Posterior vena cava (tissue), 2 donors: Measurements from ENCODE around the gene FOXL1. TPM values are rescaled to one million over a fixed set of nuclear protein-coding genes. Genes with fewer than 3 reads are reported as not detected.
"Not testable (repeated sequence)": the region's sequence is repeated elsewhere in the genome, so short reads cannot be mapped to it uniquely, and the experiment has no call there.

Source experiments
- DNase-seq: peaks from one replicate; pipeline ENCODE4 v3.0.0-alpha.2; 2020; ENCODE audit warnings: low spot score
- intact Hi-C, 2 donors: fragments of 100-400 bp; cut with DNase I; formaldehyde crosslinking; loops; one replicate each; pipeline versions ENCODE4 v1.14.1 to v1.14.2; 2022 to 2023
- total RNA-seq, 2 donors: library from RNA; stranded (reverse); fragmentation: NEBNext Ultra II Directional; extraction: Animal tissue kit (Norgen Biotek cat#: 25700); gene quantifications; one replicate each; pipeline ENCODE4 v1.2.1, GENCODE V29; 2021
- donor health status: DM: yes; HTN: yes; CAD: no.
- donor health status: DM: yes; HTN: yes; CAD: no.

Gene FOXL1
- total RNA-seq, 2 donors from 2014 or later = 7.5 to 8.9 TPM

GRCh38 chr16:86575754-86576557, 2.4 kb upstream of the FOXL1 start:
- intact Hi-C loops = loop anchor here in 1 of 2 donors (5.0 kb wide), 1 partner anchor 96 kb away; no protein-coding TSS in a partner anchor
- DNase-seq = peak; percentile 96

- intact Hi-C loops = loop anchor here in 1 of 2 donors (5.0 kb wide), 1 partner anchor 96 kb away; no protein-coding TSS in a partner anchor
- peak; percentile 76 for DNase-seq
Observed at GRCh38 chr16:86576591-86577313, 1.6 kb upstream of the FOXL1 start.

DNA sequence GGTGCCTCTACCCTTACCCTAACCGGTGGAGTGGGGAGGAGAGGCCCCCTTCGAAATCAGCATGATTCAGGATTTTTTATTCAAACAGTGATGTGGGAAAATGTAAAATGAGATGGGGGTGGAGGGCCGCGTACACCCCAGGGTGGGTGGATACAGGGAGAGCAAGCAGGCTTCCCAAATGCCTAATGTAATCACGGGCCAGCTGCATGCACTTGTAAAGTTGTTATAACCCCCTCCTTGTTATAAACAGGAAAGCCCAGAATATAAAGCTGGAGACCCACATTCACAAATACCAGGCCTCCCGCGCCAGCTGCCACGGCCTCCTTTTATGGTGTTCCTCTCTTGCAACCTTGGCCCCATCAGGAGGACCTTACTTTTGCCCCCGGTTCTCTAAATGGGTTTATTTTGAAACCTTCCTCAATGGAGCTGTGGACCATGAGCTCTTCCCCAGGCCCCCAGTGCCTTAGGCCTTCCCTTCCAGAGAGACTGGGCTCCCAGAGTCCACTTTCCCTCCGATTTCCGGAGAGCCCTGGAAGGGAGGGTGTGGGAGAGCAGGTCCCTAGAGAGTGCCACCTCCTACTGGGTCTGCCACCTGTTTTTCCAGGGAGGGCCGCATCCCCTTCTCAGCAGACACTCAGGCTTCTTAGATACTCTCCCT, 906 bp upstream of the FOXL1 start:
- DNase-seq = peak; percentile 69
- intact Hi-C loops = loop anchor here in 1 of 2 donors (5.0 kb wide), 1 partner anchor 95 kb away; no protein-coding TSS in a partner anchor

GRCh38 chr16:86578611-86579267, 390 bp downstream of the FOXL1 start:
- DNase-seq = peak; percentile 85
- intact Hi-C loops = loop anchor here in 1 of 2 donors (5.0 kb wide), 1 partner anchor 94 kb away; no protein-coding TSS in a partner anchor

DNA sequence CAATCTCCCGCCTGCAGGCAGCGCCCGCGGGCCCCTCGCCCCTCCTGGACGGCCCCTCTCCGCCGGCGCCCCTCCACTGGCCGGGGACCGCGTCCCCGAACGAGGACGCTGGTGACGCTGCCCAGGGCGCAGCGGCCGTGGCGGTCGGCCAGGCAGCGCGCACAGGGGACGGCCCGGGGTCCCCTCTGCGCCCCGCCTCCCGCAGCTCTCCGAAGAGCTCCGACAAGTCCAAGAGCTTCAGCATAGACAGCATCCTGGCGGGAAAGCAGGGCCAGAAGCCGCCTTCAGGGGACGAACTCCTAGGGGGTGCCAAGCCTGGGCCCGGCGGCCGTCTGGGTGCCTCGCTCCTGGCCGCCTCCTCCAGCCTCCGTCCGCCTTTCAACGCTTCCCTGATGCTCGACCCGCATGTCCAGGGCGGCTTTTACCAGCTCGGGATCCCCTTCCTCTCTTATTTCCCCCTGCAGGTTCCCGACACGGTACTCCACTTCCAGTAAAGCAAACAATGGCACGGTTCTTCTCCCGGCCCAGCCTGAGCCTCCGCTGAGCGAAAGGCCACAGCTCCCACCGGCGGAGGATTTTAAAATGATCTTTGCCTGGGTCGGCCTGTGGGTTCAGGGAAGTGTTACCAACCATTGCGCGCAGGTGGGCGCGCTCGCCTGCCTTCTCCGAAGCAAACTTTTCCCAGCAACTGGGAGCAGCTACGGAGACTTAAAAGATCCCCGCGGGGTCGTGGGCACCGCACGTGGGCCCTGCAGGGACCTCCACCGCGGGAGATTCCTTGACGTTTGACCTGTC, 1.1 kb downstream of the FOXL1 start:
- DNase-seq = peak; percentile 69
- intact Hi-C loops = loop anchor here (5.0 to 10.0 kb wide), 3 partner anchors 93 to 805 kb away; partner anchors contain the start of gene FBXO31 (in 1 of the 2)

GRCh38 chr16:86580063-86580790, 1.9 kb downstream of the FOXL1 start:
- DNase-seq = peak; percentile 75
- intact Hi-C loops = loop anchor here (5.0 to 10.0 kb wide), 2 partner anchors 102 to 805 kb away; partner anchors contain the start of gene FBXO31 (in 1 of the 2)

- intact Hi-C loops = loop anchor here (5.0 to 10.0 kb wide), 2 partner anchors 102 to 804 kb away; partner anchors contain the start of gene FBXO31 (in 1 of the 2)
- DNase-seq = peak; percentile 51
Observed at GRCh38 chr16:86580791-86581170, 2.4 kb downstream of the FOXL1 start.

DNA sequence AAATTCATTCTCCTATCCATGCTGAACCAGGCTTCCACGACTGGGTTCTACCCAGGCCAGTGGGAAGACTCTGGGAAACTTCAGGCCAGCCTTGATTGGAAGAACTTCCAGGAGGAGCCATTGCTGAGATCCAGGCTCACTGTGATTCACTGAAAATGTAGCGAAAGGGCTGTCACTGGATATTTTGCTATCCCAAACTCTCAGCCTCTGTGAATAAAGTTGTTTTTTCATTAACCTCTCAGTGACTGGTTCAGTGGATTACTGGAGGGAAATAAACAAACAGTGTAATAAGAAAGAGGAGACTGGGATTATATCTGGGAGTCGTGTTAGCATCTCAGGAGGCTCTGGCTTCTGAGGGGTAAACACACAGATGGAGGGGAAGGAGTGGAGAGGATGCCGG, 3.1 kb downstream of the FOXL1 start:
- intact Hi-C loops = loop anchor here (5.0 to 10.0 kb wide), 2 partner anchors 101 to 803 kb away; partner anchors contain the start of gene FBXO31 (in 1 of the 2)
- peak; percentile 37 for DNase-seq

GRCh38 chr16:86584071-86584685, 5.8 kb downstream of the FOXL1 start:
- peak; percentile 28 for DNase-seq
- intact Hi-C loops = loop anchor here (5.0 to 10.0 kb wide), 2 partner anchors 98 to 801 kb away; partner anchors contain the start of gene FBXO31 (in 1 of the 2)

- intact Hi-C loops = loop anchor here (5.0 to 10.0 kb wide), 2 partner anchors 97 to 800 kb away; partner anchors contain the start of gene FBXO31 (in 1 of the 2)
- DNase-seq = peak; percentile 37
Observed at GRCh38 chr16:86584726-86585721, 6.7 kb downstream of the FOXL1 start.

DNA sequence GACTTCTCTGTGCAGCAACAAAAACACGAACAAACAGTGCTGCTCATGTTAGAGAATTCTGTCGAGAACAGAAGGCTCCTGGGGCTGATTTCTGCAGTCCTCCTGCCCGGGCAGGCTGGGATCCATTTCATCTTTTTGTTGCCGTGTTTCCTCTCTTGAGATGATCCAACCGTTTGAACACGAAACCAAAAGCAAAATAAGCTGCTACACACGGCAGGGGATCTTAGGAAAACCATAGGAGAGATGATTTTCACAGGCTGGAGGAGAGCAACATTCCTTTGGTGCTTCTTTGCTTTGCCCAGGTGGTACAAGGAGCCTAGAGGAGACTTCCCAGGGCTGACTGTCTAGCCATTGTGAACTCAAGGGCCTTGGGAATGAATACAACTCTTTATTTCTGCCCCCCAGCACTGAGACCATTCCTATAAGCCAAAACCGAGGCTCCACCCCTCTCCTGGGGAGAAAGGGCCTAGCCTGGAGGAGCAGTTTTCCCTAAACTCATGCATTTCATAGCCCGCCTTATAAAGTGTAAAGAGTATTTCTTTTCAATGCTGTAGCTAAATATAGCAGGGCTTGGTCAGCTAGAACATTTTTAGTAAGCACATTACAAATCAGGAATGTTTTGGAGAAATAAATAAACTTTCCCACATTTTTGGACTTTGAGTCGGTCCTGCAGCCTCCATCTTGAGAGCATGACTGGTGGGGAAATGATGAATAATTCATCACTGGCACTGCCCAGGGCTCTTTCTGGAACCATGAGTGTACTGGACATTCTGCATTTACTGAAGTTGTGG, 7.7 kb downstream of the FOXL1 start:
- peak; percentile 55 for DNase-seq
- intact Hi-C loops = loop anchor here in 1 of 2 donors (10.0 kb wide), 1 partner anchor 799 kb away; the partner anchor contains the start of gene FBXO31

DNA sequence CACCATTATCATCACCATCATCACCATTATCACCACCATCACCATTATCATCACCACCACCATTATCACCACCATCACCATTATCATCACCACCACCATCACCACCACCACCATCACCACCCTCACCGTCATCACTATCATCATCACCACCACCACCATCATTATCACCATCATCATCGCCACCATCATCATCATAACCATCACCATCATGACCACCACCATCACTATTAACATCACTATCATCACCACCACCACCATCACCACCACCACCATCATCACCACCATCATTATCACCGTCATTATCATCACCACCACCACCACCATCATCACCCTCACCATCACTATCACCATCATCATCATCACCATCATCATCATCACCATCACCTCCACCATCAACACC, 9.1 kb downstream of the FOXL1 start:
- DNase-seq = no peak
- intact Hi-C loops = loop anchor here in 1 of 2 donors (10.0 kb wide), 1 partner anchor 797 kb away; the partner anchor contains the start of gene FBXO31

- intact Hi-C loops = loop anchor here in 1 of 2 donors (10.0 kb wide), 1 partner anchor 797 kb away; the partner anchor contains the start of gene FBXO31
- not testable (repeated sequence) for DNase-seq
Observed at GRCh38 chr16:86587955-86588354, 9.6 kb downstream of the FOXL1 start.

DNA sequence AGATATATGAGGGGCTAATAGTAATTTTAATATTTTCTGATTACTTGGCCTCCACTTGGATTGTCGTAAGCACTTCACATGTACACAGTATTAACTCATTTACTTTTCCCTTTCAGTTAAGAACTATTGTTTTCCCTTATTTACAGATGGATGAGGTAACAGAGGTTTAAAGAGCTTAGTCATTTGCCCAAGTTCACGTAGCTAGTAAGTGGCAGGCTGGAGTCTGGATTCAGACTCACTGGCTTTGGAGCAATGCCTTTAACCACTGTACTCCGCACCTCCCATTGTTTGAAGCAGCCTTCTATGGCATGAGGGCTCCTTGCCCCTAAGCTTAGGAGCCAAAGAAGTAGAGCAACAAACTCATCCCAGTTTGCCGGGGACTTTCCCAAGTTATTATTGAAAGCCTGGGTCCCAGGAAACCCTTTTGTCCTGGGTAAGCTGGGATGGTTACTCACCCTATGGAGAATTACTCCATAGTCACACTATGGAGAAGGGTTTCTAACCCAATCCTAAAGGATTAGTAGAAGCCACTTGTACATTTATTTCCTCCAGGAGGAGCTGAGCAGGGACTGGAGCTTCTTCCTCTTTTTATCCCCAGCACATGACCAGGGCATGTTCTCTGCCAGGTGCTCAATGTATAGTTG, 12.3 kb downstream of the FOXL1 start:
- no peak for DNase-seq
- intact Hi-C loops = no loop called here
